ENCODE data around the gene GNG2. TPM values are rescaled to one million over a fixed set of nuclear protein-coding genes. Genes with fewer than 3 reads are reported as not detected.

GNG2 gene
- total RNA-seq, 2 experiments from 2014 or later: 24.0 to 32.0 TPM

- ChIA-PET CTCF (ENCODE audit: unreplicated experiment) (interaction anchor here (1.1 kb wide), 1 partner anchor 14 kb away, joined by 3 read pairs; no protein-coding TSS in a partner anchor), POLR2A (interaction anchor here (0.6 to 3.3 kb wide), 8 partner anchors 9 to 699 kb away, joined by 3 to 55 read pairs (median 3); partner anchors contain the start of gene GNG2)
- Histone ChIP-seq H4K20me1 (ENCODE audit: insufficient read depth, low read length) (no peaks in the 10 kb centered on the region), H3K9me3 (ENCODE audit: low read length) (peaks cover 7% of the 10 kb centered on the region; the same call in 1 of the 2 replicates), H3K4me2 (ENCODE audit: low read length) (peak overlapping the region; percentile 96), H3K9me2 (ENCODE audit: insufficient read depth, low read length) (no peaks in the 10 kb centered on the region), H3K4me3 (ENCODE audit: low read depth, low read length, poor library complexity, severe bottlenecking) (peak overlapping the region; percentile 66), H3K79me2 (ENCODE audit: insufficient read depth, low read depth, low read length) (no peaks in the 10 kb centered on the region), H3K27ac (ENCODE audit: low read depth, low read length, poor library complexity, severe bottlenecking) (peak overlapping the region; percentile 97), H2AFZ (ENCODE audit: low read length) (peak overlapping the region; percentile 84; the same call in 1 of the 2 replicates), H3K36me3 (ENCODE audit: insufficient read depth, low read length) (no peaks in the 10 kb centered on the region; the same call in 1 of the 2 replicates), H3K4me1 (ENCODE audit: insufficient read depth, low read length, poor library complexity, severe bottlenecking) (peaks cover 75% of the 10 kb centered on the region)
- intact Hi-C loops (cut with micrococcal nuclease; ENCODE audit: unreplicated experiment): loop anchor here (1.0 to 2.0 kb wide), 2 partner anchors 13 to 195 kb away; partner anchors contain the start of gene GNG2
- no peak for TF ChIP-seq EZH2phosphoT487 (IDR thresholded peaks at IDR 0.05; ENCODE audit: borderline replicate concordance, low read depth, low read length)
- TF ChIP-seq, protein P1, sequence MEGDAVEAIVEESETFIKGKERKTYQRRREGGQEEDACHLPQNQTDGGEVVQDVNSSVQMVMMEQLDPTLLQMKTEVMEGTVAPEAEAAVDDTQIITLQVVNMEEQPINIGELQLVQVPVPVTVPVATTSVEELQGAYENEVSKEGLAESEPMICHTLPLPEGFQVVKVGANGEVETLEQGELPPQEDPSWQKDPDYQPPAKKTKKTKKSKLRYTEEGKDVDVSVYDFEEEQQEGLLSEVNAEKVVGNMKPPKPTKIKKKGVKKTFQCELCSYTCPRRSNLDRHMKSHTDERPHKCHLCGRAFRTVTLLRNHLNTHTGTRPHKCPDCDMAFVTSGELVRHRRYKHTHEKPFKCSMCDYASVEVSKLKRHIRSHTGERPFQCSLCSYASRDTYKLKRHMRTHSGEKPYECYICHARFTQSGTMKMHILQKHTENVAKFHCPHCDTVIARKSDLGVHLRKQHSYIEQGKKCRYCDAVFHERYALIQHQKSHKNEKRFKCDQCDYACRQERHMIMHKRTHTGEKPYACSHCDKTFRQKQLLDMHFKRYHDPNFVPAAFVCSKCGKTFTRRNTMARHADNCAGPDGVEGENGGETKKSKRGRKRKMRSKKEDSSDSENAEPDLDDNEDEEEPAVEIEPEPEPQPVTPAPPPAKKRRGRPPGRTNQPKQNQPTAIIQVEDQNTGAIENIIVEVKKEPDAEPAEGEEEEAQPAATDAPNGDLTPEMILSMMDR (conservative IDR thresholded peaks at IDR 0.05; ENCODE audit: low read length): no peak
- BruUV-seq (replicated peaks): no TSS peak
- no peak for DNase-seq (ENCODE audit: low spot score)
These were observed 13.0 kb upstream of the GNG2 start for GRCh38 chr14:51847489-51847796.

DNA sequence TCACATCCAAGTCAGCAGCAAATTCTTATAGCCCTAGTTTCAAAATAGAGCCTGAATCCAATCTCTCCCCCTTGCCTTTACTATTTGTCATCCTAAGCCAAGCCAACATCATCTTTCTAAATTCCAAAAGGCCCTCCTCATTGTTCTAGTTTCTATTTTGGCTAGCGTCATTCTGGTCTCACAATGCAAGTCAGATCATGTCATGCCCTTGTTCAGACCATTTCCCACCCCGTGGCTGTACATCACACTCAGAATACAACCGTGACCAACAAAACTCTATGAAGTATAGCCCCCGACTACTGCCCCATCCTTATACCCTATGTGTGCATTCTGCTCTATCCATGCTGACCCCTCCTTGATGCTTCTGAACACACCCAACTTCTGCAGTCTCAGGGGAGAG is 12.3 kb upstream of the GNG2 start:
- H3K9me3 ChIP-seq (ENCODE audit: low read length): peaks cover 7% of the 10 kb centered on the region; the same call in 1 of the 2 replicates
- no peak overlapping the region for H3K4me3 ChIP-seq (ENCODE audit: low read depth, low read length, poor library complexity, severe bottlenecking)
- H3K9me2 ChIP-seq (ENCODE audit: insufficient read depth, low read length): no peaks in the 10 kb centered on the region
- H3K79me2 ChIP-seq (ENCODE audit: insufficient read depth, low read depth, low read length): no peaks in the 10 kb centered on the region
- H3K27ac ChIP-seq (ENCODE audit: low read depth, low read length, poor library complexity, severe bottlenecking): peak overlapping the region; percentile 97
- CTCF ChIA-PET (ENCODE audit: unreplicated experiment): interaction anchor here (1.1 kb wide), 1 partner anchor 13 kb away, joined by 3 read pairs; no protein-coding TSS in a partner anchor
- intact Hi-C loops (cut with micrococcal nuclease; ENCODE audit: unreplicated experiment): no loop called here
- no peak for TF ChIP-seq EZH2phosphoT487 (IDR thresholded peaks at IDR 0.05; ENCODE audit: borderline replicate concordance, low read depth, low read length)
- TF ChIP-seq, protein P1 (conservative IDR thresholded peaks at IDR 0.05; ENCODE audit: low read length): no peak
- H3K4me2 ChIP-seq (ENCODE audit: low read length): peak overlapping the region; percentile 96
- H4K20me1 ChIP-seq (ENCODE audit: insufficient read depth, low read length): no peaks in the 10 kb centered on the region
- POLR2A ChIA-PET: interaction anchor here (0.6 to 3.3 kb wide), 6 partner anchors 8 to 83 kb away, joined by 3 to 55 read pairs (median 3); partner anchors contain the start of gene GNG2
- BruUV-seq (replicated peaks): no TSS peak
- H3K4me1 ChIP-seq (ENCODE audit: insufficient read depth, low read length, poor library complexity, severe bottlenecking): peaks cover 74% of the 10 kb centered on the region
- H2AFZ ChIP-seq (ENCODE audit: low read length): peak overlapping the region; percentile 18; the same call in 1 of the 2 replicates
- no peaks in the 10 kb centered on the region; the same call in 1 of the 2 replicates for H3K36me3 ChIP-seq (ENCODE audit: insufficient read depth, low read length)
- no peak for DNase-seq (ENCODE audit: low spot score)

- intact Hi-C loops (cut with micrococcal nuclease; ENCODE audit: unreplicated experiment): no loop called here
- no TSS peak for BruUV-seq (replicated peaks)
- H3K36me3 ChIP-seq (ENCODE audit: insufficient read depth, low read length): no peaks in the 10 kb centered on the region; the same call in 1 of the 2 replicates
- POLR2A ChIA-PET: interaction anchor here (2.5 kb wide), 1 partner anchor 12 kb away, joined by 16 read pairs; the partner anchor contains the start of gene GNG2
- H3K27ac ChIP-seq (ENCODE audit: low read depth, low read length, poor library complexity, severe bottlenecking): no peak overlapping the region
- H3K9me2 ChIP-seq (ENCODE audit: insufficient read depth, low read length): no peaks in the 10 kb centered on the region
- H3K4me2 ChIP-seq (ENCODE audit: low read length): no peak overlapping the region
- CTCF ChIA-PET (ENCODE audit: unreplicated experiment): no interaction called here
- no peaks in the 10 kb centered on the region for H4K20me1 ChIP-seq (ENCODE audit: insufficient read depth, low read length)
- no peak overlapping the region; the same call in 1 of the 2 replicates for H2AFZ ChIP-seq (ENCODE audit: low read length)
- H3K9me3 ChIP-seq (ENCODE audit: low read length): peaks cover 7% of the 10 kb centered on the region; the same call in 1 of the 2 replicates
- H3K4me3 ChIP-seq (ENCODE audit: low read depth, low read length, poor library complexity, severe bottlenecking): no peak overlapping the region
- H3K4me1 ChIP-seq (ENCODE audit: insufficient read depth, low read length, poor library complexity, severe bottlenecking): peaks cover 64% of the 10 kb centered on the region
- DNase-seq (ENCODE audit: low spot score): no peak
- TF ChIP-seq, protein P1 (conservative IDR thresholded peaks at IDR 0.05; ENCODE audit: low read length): no peak
- TF ChIP-seq EZH2phosphoT487 (IDR thresholded peaks at IDR 0.05; ENCODE audit: borderline replicate concordance, low read depth, low read length): no peak
- H3K79me2 ChIP-seq (ENCODE audit: insufficient read depth, low read depth, low read length): no peaks in the 10 kb centered on the region
These were observed 11.3 kb upstream of the GNG2 start for GRCh38 chr14:51849097-51849496.

All from OCI-LY7 (cell line).